Type B pancreatic cell (in vitro differentiated cells): Measurements from ENCODE around the gene YARS1. TPM values are rescaled to one million over a fixed set of nuclear protein-coding genes. Genes with fewer than 3 reads are reported as not detected.
A peak's percentile ranks its signal among the peaks of the same experiment; 100 is the strongest.

Experiments used
- DNase-seq: peaks from one replicate; pipeline ENCODE4 v3.0.0; 2021; ENCODE audit warnings: mixed read lengths; ENCODE audit not compliant: unreplicated experiment; ENCODE audit errors: extremely low spot score
- H3K27ac Mint-ChIP-seq: 2 replicates; pipeline ENCODE4 v1.8.0; 2021; ENCODE audit warnings: mild to moderate bottlenecking, mixed read lengths
- H3K27me3 Mint-ChIP-seq: 2 replicates; pipeline ENCODE4 v1.8.0; 2021; ENCODE audit warnings: mixed read lengths
- H3K36me3 Mint-ChIP-seq: 2 replicates; pipeline ENCODE4 v1.8.0; 2021; ENCODE audit warnings: mixed read lengths
- H3K4me1 Mint-ChIP-seq: one replicate; pipeline ENCODE4 v1.8.0; 2021; ENCODE audit warnings: mixed read lengths; ENCODE audit not compliant: unreplicated experiment
- H3K4me3 Mint-ChIP-seq: 2 replicates; pipeline ENCODE4 v1.8.0; 2021; ENCODE audit warnings: mild to moderate bottlenecking, mixed read lengths
- H3K9me3 Mint-ChIP-seq: 2 replicates; pipeline ENCODE4 v1.8.0; 2021; ENCODE audit warnings: mixed read lengths
- CTCF ChIP-seq: fragments of 200-600 bp; sonication (generic); conservative IDR thresholded peaks from 2 replicates; pipeline ENCODE4 v1.5.0; 2021; ENCODE audit warnings: antibody characterized with exemption, mild to moderate bottlenecking
- total RNA-seq: library from RNA; stranded (reverse); gene quantifications from 2 replicates; pipeline ENCODE4 v1.2.1, GENCODE V29; 2021; ENCODE audit warnings: low replicate concordance

YARS1 gene
- total RNA-seq, 1 donor from 2014 or later: 83.7 TPM

- Mint-ChIP-seq H3K9me3 (no peaks in the 10 kb centered on the region), H3K4me3 (peak overlapping the region; percentile 88), H3K4me1 (peaks cover 24% of the 10 kb centered on the region), H3K36me3 (peaks cover 4% of the 10 kb centered on the region), H3K27me3 (no peaks in the 10 kb centered on the region), H3K27ac (peak overlapping the region; percentile 82)
- TF ChIP-seq CTCF: no peak
- DNase-seq: no peak
Observed at GRCh38 chr1:32743380-32744070, 73.6 kb downstream of the YARS1 start.

GRCh38 chr1:32742956-32743355, 74.2 kb downstream of the YARS1 start:
- Mint-ChIP-seq H3K27ac (peak overlapping the region; percentile 82), H3K4me1 (peaks cover 24% of the 10 kb centered on the region), H3K9me3 (no peaks in the 10 kb centered on the region), H3K4me3 (peak overlapping the region; percentile 88), H3K36me3 (peaks cover 4% of the 10 kb centered on the region), H3K27me3 (no peaks in the 10 kb centered on the region)
- no peak for TF ChIP-seq CTCF
- DNase-seq: no peak

- Mint-ChIP-seq H3K27ac (peak overlapping the region; percentile 82), H3K4me1 (peaks cover 29% of the 10 kb centered on the region), H3K9me3 (no peaks in the 10 kb centered on the region), H3K36me3 (peaks cover 4% of the 10 kb centered on the region), H3K27me3 (no peaks in the 10 kb centered on the region), H3K4me3 (peak overlapping the region; percentile 88)
- DNase-seq: no peak
- no peak for TF ChIP-seq CTCF
Observed at GRCh38 chr1:32742199-32742947, 74.8 kb downstream of the YARS1 start.

- Mint-ChIP-seq H3K27me3 (no peaks in the 10 kb centered on the region), H3K4me3 (peak overlapping the region; percentile 88), H3K9me3 (no peaks in the 10 kb centered on the region), H3K36me3 (peaks cover 4% of the 10 kb centered on the region), H3K4me1 (peaks cover 34% of the 10 kb centered on the region), H3K27ac (peak overlapping the region; percentile 71)
- peak; percentile 60 for TF ChIP-seq CTCF
- no peak for DNase-seq
Observed at GRCh38 chr1:32741413-32742198, 75.6 kb downstream of the YARS1 start.

GRCh38 chr1:32741059-32741412, 76.1 kb downstream of the YARS1 start:
- TF ChIP-seq CTCF: no peak
- H3K9me3 Mint-ChIP-seq: no peaks in the 10 kb centered on the region
- peak overlapping the region; percentile 71 for H3K27ac Mint-ChIP-seq
- peak overlapping the region; percentile 88 for H3K4me3 Mint-ChIP-seq
- H3K4me1 Mint-ChIP-seq: peaks cover 36% of the 10 kb centered on the region
- DNase-seq: no peak
- no peaks in the 10 kb centered on the region for H3K27me3 Mint-ChIP-seq
- peaks cover 4% of the 10 kb centered on the region for H3K36me3 Mint-ChIP-seq
